Measurements from ENCODE around the gene ZNHIT6. TPM values are rescaled to one million over a fixed set of nuclear protein-coding genes. Genes with fewer than 3 reads are reported as not detected.

ZNHIT6 gene
- total RNA-seq, 3 donors from 2014 or later (not counting 1 experiment from before 2014, with no cell fraction given): 14.4 to 17.3 (median 14.8) TPM

- TF ChIP-seq CTCF (IDR thresholded peaks at IDR 0.05): no peak
- Histone ChIP-seq H3K27me3 (ENCODE audit: control insufficient read depth, insufficient read depth, low read length) (no peaks in the 10 kb centered on the region), H3K4me1 (ENCODE audit: control insufficient read depth, insufficient read depth, low read length) (no peaks in the 10 kb centered on the region), H3K4me3 (ENCODE audit: low read length) (no peak overlapping the region), H3K36me3 (ENCODE audit: control insufficient read depth, insufficient read depth, low read length) (no peaks in the 10 kb centered on the region), H3K27ac (ENCODE audit: low read length) (no peak overlapping the region), H3K9me3 (ENCODE audit: control insufficient read depth, insufficient read depth, low read length) (no peaks in the 10 kb centered on the region)
- H3K36me3 Mint-ChIP-seq: peaks cover 5% of the 10 kb centered on the region
- H3K9me3 Mint-ChIP-seq: peaks cover 4 to 5% of the 10 kb centered on the region in 2 donors
- no peak for ATAC-seq
- H3K27me3 Mint-ChIP-seq (ENCODE audit: low read depth in 2 of 2): peaks cover 6 to 7% of the 10 kb centered on the region in 2 donors
- H3K4me1 Mint-ChIP-seq: no peaks in the 10 kb centered on the region
- H3K4me3 Mint-ChIP-seq: no peak overlapping the region
- WGBS (ENCODE audit: insufficient coverage): 52% methylated on average over 48 of the region's 49 CpGs
- intact Hi-C loops (cut with micrococcal nuclease): no loop called here
- no peak overlapping the region for H3K27ac Mint-ChIP-seq
- DNase-seq: no peak
Observed at GRCh38 chr1:85615586-85616363, 92.5 kb downstream of the ZNHIT6 start.

GRCh38 chr1:85612704-85613361 is 95.4 kb downstream of the ZNHIT6 start:
- H3K4me3 Mint-ChIP-seq: no peak overlapping the region
- H3K27ac ChIP-seq (ENCODE audit: low read length): no peak overlapping the region
- ATAC-seq (no peak), DNase-seq (no peak)
- H3K9me3 Mint-ChIP-seq: peaks cover 0 to 3% of the 10 kb centered on the region in 2 donors
- no peaks in the 10 kb centered on the region for H3K4me1 Mint-ChIP-seq
- H3K27me3 Mint-ChIP-seq (ENCODE audit: low read depth in 2 of 2): peaks cover 6 to 7% of the 10 kb centered on the region in 2 donors
- intact Hi-C loops (cut with micrococcal nuclease): no loop called here
- H3K36me3 ChIP-seq (ENCODE audit: control insufficient read depth, insufficient read depth, low read length): no peaks in the 10 kb centered on the region
- no peaks in the 10 kb centered on the region for H3K27me3 ChIP-seq (ENCODE audit: control insufficient read depth, insufficient read depth, low read length)
- no peaks in the 10 kb centered on the region for H3K9me3 ChIP-seq (ENCODE audit: control insufficient read depth, insufficient read depth, low read length)
- no peak overlapping the region for H3K27ac Mint-ChIP-seq
- 75% methylated on average over 6 of the region's 6 CpGs for WGBS (ENCODE audit: insufficient coverage)
- H3K4me3 ChIP-seq (ENCODE audit: low read length): no peak overlapping the region
- no peaks in the 10 kb centered on the region for H3K36me3 Mint-ChIP-seq
- no peak for TF ChIP-seq CTCF (IDR thresholded peaks at IDR 0.05)
- H3K4me1 ChIP-seq (ENCODE audit: control insufficient read depth, insufficient read depth, low read length): no peaks in the 10 kb centered on the region

GRCh38 chr1:85611856-85612255 is 96.4 kb downstream of the ZNHIT6 start:
- H3K27me3 Mint-ChIP-seq (ENCODE audit: low read depth in 2 of 2): peaks cover 5 to 7% of the 10 kb centered on the region in 2 donors
- no peaks in the 10 kb centered on the region for H3K36me3 Mint-ChIP-seq
- 95% methylated on average over 5 of the region's 5 CpGs for WGBS (ENCODE audit: insufficient coverage)
- peaks cover 0 to 4% of the 10 kb centered on the region in 2 donors for H3K9me3 Mint-ChIP-seq
- TF ChIP-seq CTCF (IDR thresholded peaks at IDR 0.05): no peak
- Histone ChIP-seq H3K4me1 (ENCODE audit: control insufficient read depth, insufficient read depth, low read length) (no peaks in the 10 kb centered on the region), H3K27ac (ENCODE audit: low read length) (no peak overlapping the region), H3K9me3 (ENCODE audit: control insufficient read depth, insufficient read depth, low read length) (no peaks in the 10 kb centered on the region), H3K4me3 (ENCODE audit: low read length) (no peak overlapping the region), H3K27me3 (ENCODE audit: control insufficient read depth, insufficient read depth, low read length) (no peaks in the 10 kb centered on the region), H3K36me3 (ENCODE audit: control insufficient read depth, insufficient read depth, low read length) (no peaks in the 10 kb centered on the region)
- H3K4me1 Mint-ChIP-seq: no peaks in the 10 kb centered on the region
- no peak overlapping the region for H3K4me3 Mint-ChIP-seq
- DNase-seq (no peak), ATAC-seq (no peak)
- no peak overlapping the region for H3K27ac Mint-ChIP-seq
- intact Hi-C loops (cut with micrococcal nuclease): no loop called here

All from natural killer cell (primary cell).